BJ (cell line): ENCODE measurements around the gene TMEM145. TPM values are rescaled to one million over a fixed set of nuclear protein-coding genes. Genes with fewer than 3 reads are reported as not detected.

ENCODE experiments used
- CTCF ChIA-PET: fragments of 350-600 bp; formaldehyde crosslinking; extraction: SDS; loops from one replicate; lab custom pipeline; 2021; ENCODE audit warnings: antibody characterized with exemption, inconsistent platforms; lab: Yijun Ruan, JAX
- POLR2A ChIA-PET: fragments of 300-600 bp; sonication (Branson Sonifier 250); formaldehyde crosslinking; extraction: SDS; loops from one replicate; lab custom pipeline; 2021; ENCODE audit warnings: antibody characterized with exemption; lab: Charles Lee
- DNase-seq: peaks from one replicate; pipeline ENCODE4 v3.0.0-alpha.2; 2011; ENCODE audit warnings: low read depth
- H3K27me3 ChIP-seq: 2 replicates; pipeline ENCODE4 v1.6.0; 2011; ENCODE audit warnings: low read length; ENCODE audit not compliant: control insufficient read depth, insufficient read depth
- H3K36me3 ChIP-seq: 2 replicates; pipeline ENCODE4 v1.5.1; 2011; ENCODE audit warnings: low read length; ENCODE audit not compliant: control insufficient read depth, insufficient read depth
- H3K4me3 ChIP-seq: 2 replicates; pipeline ENCODE4 v1.5.1; 2011; ENCODE audit warnings: low read depth, mild to moderate bottlenecking, control low read depth, low read length
- polyA plus RNA-seq: library from polyadenylated mRNA; depleted of rRNA; stranded (reverse); fragments of >200 nt; gene quantifications from 2 replicates; pipeline ENCODE4 v1.2.3, GENCODE V29; 2011
- TF ChIP-seq, protein P1 (sequence below): IDR thresholded peaks from 2 replicates; pipeline ENCODE4 v1.5.1; 2011; ENCODE audit warnings: low read depth, mild to moderate bottlenecking, control low read depth, inconsistent platforms, low read length, moderate library complexity; ENCODE audit not compliant: insufficient read depth

Gene TMEM145
- polyA plus RNA-seq, 1 experiment, result 0.07 TPM

DNA sequence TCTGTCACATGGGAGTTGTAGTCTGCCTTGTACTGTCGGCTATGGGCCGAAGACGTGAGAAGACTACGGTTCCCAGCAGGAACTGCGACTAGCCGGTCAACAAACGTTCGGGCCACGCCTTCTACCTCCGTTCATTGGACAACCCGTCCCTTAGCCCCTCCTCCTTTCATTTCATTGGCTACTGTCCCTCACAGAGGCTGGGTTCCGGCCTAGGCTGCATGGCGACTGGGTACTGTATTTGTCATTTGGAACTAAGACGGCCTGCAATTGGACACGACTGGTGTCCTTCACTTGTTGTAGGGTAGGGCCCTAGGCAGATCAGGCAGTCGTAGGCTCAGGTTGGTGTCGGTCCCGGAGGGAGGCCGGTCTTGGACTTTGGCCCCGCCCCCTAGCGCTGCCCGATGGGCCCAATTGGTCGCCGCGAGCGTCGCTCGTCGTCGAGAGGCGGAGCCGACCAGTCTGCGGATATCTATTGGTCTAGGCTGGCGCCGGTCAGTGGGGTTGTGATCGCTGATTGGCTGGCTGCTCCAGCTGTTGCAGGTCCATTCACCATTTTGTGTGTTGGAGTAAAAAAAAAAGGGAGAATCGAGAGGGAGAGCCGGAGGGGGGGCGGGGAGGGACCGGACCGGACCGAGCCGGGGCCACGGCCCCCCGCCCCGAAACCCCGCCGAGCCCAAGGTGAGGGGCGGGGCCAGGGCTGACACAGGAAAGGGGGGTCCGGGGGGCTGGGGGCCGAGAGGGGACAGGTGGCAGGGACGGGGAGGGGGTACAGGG, 44.2 kb upstream of the TMEM145 start, which contains the start of gene CIC:
TSS of gene CIC (plus strand) at position 549 of the 774 bp plus-strand sequence. CDS start 2,532 bp downstream, outside the sequence.
- TF ChIP-seq, protein P1, sequence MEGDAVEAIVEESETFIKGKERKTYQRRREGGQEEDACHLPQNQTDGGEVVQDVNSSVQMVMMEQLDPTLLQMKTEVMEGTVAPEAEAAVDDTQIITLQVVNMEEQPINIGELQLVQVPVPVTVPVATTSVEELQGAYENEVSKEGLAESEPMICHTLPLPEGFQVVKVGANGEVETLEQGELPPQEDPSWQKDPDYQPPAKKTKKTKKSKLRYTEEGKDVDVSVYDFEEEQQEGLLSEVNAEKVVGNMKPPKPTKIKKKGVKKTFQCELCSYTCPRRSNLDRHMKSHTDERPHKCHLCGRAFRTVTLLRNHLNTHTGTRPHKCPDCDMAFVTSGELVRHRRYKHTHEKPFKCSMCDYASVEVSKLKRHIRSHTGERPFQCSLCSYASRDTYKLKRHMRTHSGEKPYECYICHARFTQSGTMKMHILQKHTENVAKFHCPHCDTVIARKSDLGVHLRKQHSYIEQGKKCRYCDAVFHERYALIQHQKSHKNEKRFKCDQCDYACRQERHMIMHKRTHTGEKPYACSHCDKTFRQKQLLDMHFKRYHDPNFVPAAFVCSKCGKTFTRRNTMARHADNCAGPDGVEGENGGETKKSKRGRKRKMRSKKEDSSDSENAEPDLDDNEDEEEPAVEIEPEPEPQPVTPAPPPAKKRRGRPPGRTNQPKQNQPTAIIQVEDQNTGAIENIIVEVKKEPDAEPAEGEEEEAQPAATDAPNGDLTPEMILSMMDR, result no peak
- H3K4me3 ChIP-seq, result peak within 1 kb of the TSS; percentile 87
- ChIA-PET CTCF (interaction anchor here (2.2 to 4.2 kb wide), 2 partner anchors 11 to 23 kb away, joined by 18 to 20 read pairs; no protein-coding TSS in a partner anchor), POLR2A (no interaction called here)
- H3K27me3 ChIP-seq, result no peaks in the 10 kb centered on the region
- H3K36me3 ChIP-seq, result peaks cover 12% of the 10 kb centered on the region
- peak; percentile 100 for DNase-seq

- peak overlapping the region; percentile 87 for H3K4me3 ChIP-seq
- no peaks in the 10 kb centered on the region for H3K27me3 ChIP-seq
- CTCF ChIA-PET, result interaction anchor here (1.6 to 4.2 kb wide), 3 partner anchors 10 to 26 kb away, joined by 9 to 20 read pairs (median 18); partner anchors contain the start of gene GSK3A
- TF ChIP-seq, protein P1, result no peak
- H3K36me3 ChIP-seq, result peaks cover 18% of the 10 kb centered on the region
- DNase-seq, result no peak
- POLR2A ChIA-PET, result no interaction called here
Observed at GRCh38 chr19:42269478-42270345, 43.4 kb upstream of the TMEM145 start.

- CTCF ChIA-PET, result interaction anchor here (0.9 to 4.2 kb wide), 5 partner anchors 9 to 27 kb away, joined by 3 to 20 read pairs (median 9); partner anchors contain the start of gene GSK3A
- no peak for DNase-seq
- Histone ChIP-seq H3K4me3 (peak overlapping the region; percentile 87), H3K27me3 (no peaks in the 10 kb centered on the region), H3K36me3 (peaks cover 22% of the 10 kb centered on the region)
- TF ChIP-seq, protein P1, result no peak
- POLR2A ChIA-PET, result interaction anchor here (0.5 to 0.6 kb wide), 3 partner anchors 10 to 249 kb away, joined by 3 to 11 read pairs (median 5); partner anchors contain the start of gene GSK3A
Observed at GRCh38 chr19:42270346-42271044, 42.6 kb upstream of the TMEM145 start.

GRCh38 chr19:42271045-42271419, 42.1 kb upstream of the TMEM145 start:
- H3K36me3 ChIP-seq, result peaks cover 22% of the 10 kb centered on the region
- ChIA-PET CTCF (interaction anchor here (0.9 to 4.2 kb wide), 5 partner anchors 9 to 27 kb away, joined by 3 to 20 read pairs (median 9); partner anchors contain the start of gene GSK3A), POLR2A (interaction anchor here (0.6 kb wide), 1 partner anchor 249 kb away, joined by 11 read pairs; no protein-coding TSS in a partner anchor)
- TF ChIP-seq, protein P1, result no peak
- peak overlapping the region; percentile 87 for H3K4me3 ChIP-seq
- no peaks in the 10 kb centered on the region for H3K27me3 ChIP-seq
- no peak for DNase-seq
